H1 (cell line): ENCODE measurements around the gene LAMA4. TPM values are rescaled to one million over a fixed set of nuclear protein-coding genes. Genes with fewer than 3 reads are reported as not detected.

Experiments
- CTCF ChIA-PET: fragments of 300-600 bp; sonication (Branson Sonifier 250); formaldehyde crosslinking; loops from one replicate; lab custom pipeline; 2021; ENCODE audit not compliant: partially characterized antibody; lab: Charles Lee
- POLR2A ChIA-PET: fragments of 300-600 bp; sonication (Branson Sonifier 250); formaldehyde crosslinking; loops from one replicate; lab custom pipeline; 2021; ENCODE audit warnings: inconsistent platforms; ENCODE audit not compliant: partially characterized antibody; lab: Charles Lee
- DNase-seq, 2 experiments: peaks; one replicate each; pipeline versions ENCODE4 v3.0.0 to v3.0.0-alpha.2; 2010 to 2022; ENCODE audit warnings: low spot score in 2 of 2, low read depth in 1 of 2, mixed read lengths in 1 of 2
- FAIRE-seq: peaks from 2 replicates; lab custom pipeline; 2011; peaks lifted over from hg19 to GRCh38; lab: Jason Lieb, UNC
- H2AFZ ChIP-seq: 2 replicates; pipeline ENCODE4 v1.8.1; 2012; ENCODE audit warnings: low read length, inconsistent platforms
- H2AK5ac ChIP-seq: 2 replicates; pipeline ENCODE4 v1.6.1; 2013; ENCODE audit warnings: low read depth, low read length
- H2BK120ac ChIP-seq: replicated peaks from 2 replicates; pipeline ENCODE3; 2013; ENCODE audit warnings: low read depth, low read length, inconsistent platforms
- H2BK12ac ChIP-seq: 2 replicates; pipeline ENCODE4 v1.6.1; 2013; ENCODE audit warnings: low read depth, low read length
- H2BK15ac ChIP-seq: 2 replicates; pipeline ENCODE4 v1.6.1; 2013; ENCODE audit warnings: low read length
- H2BK20ac ChIP-seq: 2 replicates; pipeline ENCODE4 v1.6.1; 2013; ENCODE audit warnings: low read length
- H2BK5ac ChIP-seq: 2 replicates; pipeline ENCODE4 v1.6.1; 2013; ENCODE audit warnings: low read depth, low read length
- H3K14ac ChIP-seq: 2 replicates; pipeline ENCODE4 v1.6.1; 2013; ENCODE audit warnings: inconsistent platforms; ENCODE audit not compliant: insufficient read length
- H3K18ac ChIP-seq: 2 replicates; pipeline ENCODE4 v1.6.1; 2013; ENCODE audit warnings: low read length; ENCODE audit errors: extremely low read depth
- H3K23ac ChIP-seq: 2 replicates; pipeline ENCODE4 v1.6.1; 2013; ENCODE audit warnings: inconsistent platforms; ENCODE audit not compliant: insufficient read length
- H3K23me2 ChIP-seq: 2 replicates; pipeline ENCODE4 v1.6.1; 2013; ENCODE audit warnings: low read depth, low read length
- H3K27ac ChIP-seq: 2 replicates; pipeline ENCODE4 v1.6.1; 2011; ENCODE audit warnings: low read depth, low read length, inconsistent platforms
- H3K27me3 ChIP-seq, 4 experiments: replicated peaks in 1 of 4; 1 replicate in 1 of 4; 2 replicates in 3 of 4; pipeline versions ENCODE4 v1.6.1 to v1.8.1; 2011 to 2013; ENCODE audit warnings: low read length in 3 of 4, mild to moderate bottlenecking in 3 of 4, inconsistent platforms in 2 of 4, mixed read lengths in 2 of 4, moderate library complexity in 1 of 4; ENCODE audit not compliant: control insufficient read depth in 3 of 4, insufficient read depth in 3 of 4; ENCODE audit errors: extremely low read depth in 1 of 4
- H3K36me3 ChIP-seq, 4 experiments: 2 replicates each; pipeline versions ENCODE4 v1.6.1 to v1.8.1; 2011 to 2013; ENCODE audit warnings: mild to moderate bottlenecking in 4 of 4, low read length in 3 of 4, moderate library complexity in 2 of 4, control low read depth in 1 of 4, inconsistent platforms in 1 of 4; ENCODE audit not compliant: insufficient read depth in 4 of 4, control insufficient read depth in 2 of 4
- H3K4ac ChIP-seq: replicated peaks from 2 replicates; pipeline ENCODE3; 2013; ENCODE audit warnings: low read length, low read depth, mixed read lengths, inconsistent platforms; ENCODE audit not compliant: insufficient read length
- H3K4me1 ChIP-seq, 4 experiments: replicated peaks in 1 of 4; 1 replicate in 1 of 4; 2 replicates in 3 of 4; pipeline versions ENCODE4 v1.6.1 to v1.8.1; 2011 to 2013; ENCODE audit warnings: low read length in 3 of 4, inconsistent platforms in 2 of 4, mixed read lengths in 1 of 4; ENCODE audit not compliant: insufficient read depth in 4 of 4, control insufficient read depth in 3 of 4
- H3K4me2 ChIP-seq, 2 experiments: 2 replicates each; pipeline versions ENCODE4 v1.6.1 to v1.8.1; 2011 to 2013; ENCODE audit warnings: low read depth in 2 of 2, low read length in 2 of 2, control low read depth in 1 of 2, inconsistent platforms in 1 of 2, mild to moderate bottlenecking in 1 of 2; ENCODE audit not compliant: insufficient read depth in 1 of 2
- H3K4me3 ChIP-seq, 4 experiments: fragments of 200-600, 300-600 bp in 1 of 4; sonication (generic), shearing (Covaris generic), sonication (Bioruptor Twin) in 1 of 4; 2 replicates each; pipeline versions ENCODE4 v1.5.1 to v1.8.1; 2011 to 2016; ENCODE audit warnings: low read length in 4 of 4, low read depth in 3 of 4, control low read depth in 2 of 4, inconsistent platforms in 2 of 4, mild to moderate bottlenecking in 2 of 4, mixed read lengths in 1 of 4, moderate library complexity in 1 of 4; ENCODE audit not compliant: insufficient read depth in 2 of 4; ENCODE audit errors: extremely low read depth in 1 of 4
- H3K56ac ChIP-seq: replicated peaks from 2 replicates; pipeline ENCODE3; 2013; ENCODE audit warnings: low read depth, mild to moderate bottlenecking, mixed read lengths, low read length, inconsistent platforms; ENCODE audit not compliant: insufficient read length
- H3K79me1 ChIP-seq: 2 replicates; pipeline ENCODE4 v1.6.1; 2013; ENCODE audit warnings: low read depth, low read length, control low read depth
- H3K79me2 ChIP-seq, 2 experiments: 2 replicates each; pipeline versions ENCODE4 v1.6.1 to v1.8.1; 2012 to 2013; ENCODE audit warnings: low read length in 2 of 2, mild to moderate bottlenecking in 2 of 2, inconsistent platforms in 1 of 2; ENCODE audit not compliant: insufficient read depth in 2 of 2, control insufficient read depth in 1 of 2
- H3K9ac ChIP-seq, 4 experiments: replicated peaks in 1 of 4; 1 replicate in 1 of 4; 2 replicates in 3 of 4; pipeline versions ENCODE4 v1.6.1 to v1.8.1; 2011 to 2013; ENCODE audit warnings: low read depth in 3 of 4, low read length in 3 of 4, control low read depth in 2 of 4, mild to moderate bottlenecking in 2 of 4, moderate library complexity in 2 of 4, inconsistent platforms in 1 of 4; ENCODE audit errors: extremely low read depth in 1 of 4
- H3K9me3 ChIP-seq, 2 experiments: 2 replicates each; pipeline versions ENCODE4 v1.6.1 to v1.8.1; 2012 to 2013; ENCODE audit warnings: mild to moderate bottlenecking in 2 of 2, moderate library complexity in 2 of 2, control low read depth in 1 of 2, inconsistent platforms in 1 of 2, low read depth in 1 of 2, low read length in 1 of 2, mixed read lengths in 1 of 2; ENCODE audit not compliant: insufficient read depth in 2 of 2
- H4K20me1 ChIP-seq, 2 experiments: replicated peaks in 1 of 2; 2 replicates each; pipeline versions ENCODE3 to v1.8.1; 2011 to 2013; ENCODE audit warnings: inconsistent platforms in 2 of 2, low read length in 2 of 2, mild to moderate bottlenecking in 1 of 2; ENCODE audit not compliant: insufficient read depth in 2 of 2, control insufficient read depth in 1 of 2
- H4K5ac ChIP-seq: 2 replicates; pipeline ENCODE4 v1.6.1; 2013; ENCODE audit warnings: low read length, low read depth, mixed read lengths, inconsistent platforms; ENCODE audit not compliant: insufficient read length
- H4K8ac ChIP-seq: 2 replicates; pipeline ENCODE4 v1.8.0; 2013; ENCODE audit warnings: mild to moderate bottlenecking, moderate library complexity, low read length, inconsistent platforms; ENCODE audit not compliant: insufficient read depth; ENCODE audit errors: extremely low read depth
- H4K91ac ChIP-seq: replicated peaks from 2 replicates; pipeline ENCODE3; 2013; ENCODE audit warnings: low read length, mixed read lengths, inconsistent platforms; ENCODE audit not compliant: insufficient read length
- CBX8 ChIP-seq: fragments of 300-800, 300-1000 bp; sonication (generic); IDR thresholded peaks from 2 replicates; pipeline ENCODE4 v1.7.1; 2016; ENCODE audit warnings: low read depth, low read length, borderline replicate concordance
- CHD1 ChIP-seq: IDR thresholded peaks from 2 replicates; pipeline ENCODE4 v1.6.1; 2012; ENCODE audit warnings: low read depth, low read length, improper control_type of control experiment
- FOSL1 ChIP-seq: IDR thresholded peaks from 2 replicates; pipeline ENCODE4 v1.6.1; 2011; ENCODE audit warnings: mild to moderate bottlenecking, low read depth, low read length, moderate library complexity; ENCODE audit not compliant: insufficient read depth
- GABPA ChIP-seq: IDR thresholded peaks from 2 replicates; pipeline ENCODE4 v1.6.1; 2011; ENCODE audit warnings: mild to moderate bottlenecking, low read length, moderate library complexity, borderline replicate concordance; ENCODE audit not compliant: insufficient read depth
- GTF2F1 ChIP-seq: IDR thresholded peaks from 2 replicates; pipeline ENCODE4 v1.6.1; 2012; ENCODE audit warnings: low read depth, low read length, improper control_type of control experiment, borderline replicate concordance
- NANOG ChIP-seq: IDR thresholded peaks from 2 replicates; pipeline ENCODE4 v1.6.1; 2011; ENCODE audit warnings: low read length, low read depth, mild to moderate bottlenecking, inconsistent platforms; ENCODE audit not compliant: insufficient read depth, poor library complexity, severe bottlenecking
- POLR2AphosphoS5 ChIP-seq: IDR thresholded peaks from 2 replicates; pipeline ENCODE4 v1.6.1; 2011; ENCODE audit warnings: low read depth, low read length
- RBBP5 ChIP-seq: IDR thresholded peaks from 2 replicates; pipeline ENCODE4 v1.7.1; 2012; ENCODE audit warnings: low read depth, mild to moderate bottlenecking, inconsistent platforms, low read length, moderate library complexity, borderline replicate concordance
- RNF2 ChIP-seq: fragments of 200-900, 300-1000 bp; sonication (generic); IDR thresholded peaks from 2 replicates; pipeline ENCODE4 v1.7.1; 2016; ENCODE audit warnings: borderline replicate concordance, low read depth, mild to moderate bottlenecking, antibody characterized with exemption, low read length; ENCODE audit not compliant: poor library complexity, severe bottlenecking; ENCODE audit errors: missing control alignments
- SIRT6 ChIP-seq: IDR thresholded peaks from one replicate; pipeline ENCODE4 v1.7.1; 2012; ENCODE audit warnings: low read length, inconsistent platforms
- SIX5 ChIP-seq: IDR thresholded peaks from 2 replicates; pipeline ENCODE4 v1.6.1; 2011; ENCODE audit warnings: mild to moderate bottlenecking, low read depth, low read length
- WGBS, 2 experiments: shearing (Covaris generic) in 1 of 2; methylation state at CpG; one replicate each; pipeline versions ENCODE4 v1.1.6 to v1.1.7; 2013 to 2015; ENCODE audit warnings: low lambda C conversion rate in 2 of 2, mixed read lengths in 2 of 2, inconsistent platforms in 1 of 2, low coverage in 1 of 2, missing lambda C conversion rate in 1 of 2; ENCODE audit not compliant: insufficient replicate concordance in 2 of 2, insufficient coverage in 1 of 2, insufficient read length in 1 of 2; ENCODE audit errors: extremely low coverage in 1 of 2, missing lambda C conversion rate in 1 of 2; 5-methylcytosine and 5-hydroxymethylcytosine counted together
- polyA plus RNA-seq, 7 experiments: library from polyadenylated mRNA; depleted of rRNA in 3 of 7; stranded (reverse) in 5 of 7; unstranded in 2 of 7; fragments of >200 nt in 5 of 7; fragments of 200-250 nt in 2 of 7; gene quantifications; 1 replicate in 5 of 7; 2 replicates in 1 of 7; 4 replicates in 1 of 7; pipeline versions ENCODE4 v1.2.1 to v1.2.3, GENCODE V29; 2011 to 2013; ENCODE audit warnings: missing spikeins in 2 of 7, mixed read lengths in 2 of 7
- total RNA-seq: library from RNA; stranded (reverse); fragmentation: NEBNext Ultra II Directional; extraction: Animal tissue kit (Norgen Biotek cat#: 25700); gene quantifications from 2 replicates; pipeline ENCODE4 v1.2.1, GENCODE V29; 2021
- TF ChIP-seq, protein P1 (sequence below): IDR thresholded peaks from 2 replicates; pipeline ENCODE4 v1.6.1; 2011; ENCODE audit warnings: low read depth, mild to moderate bottlenecking, low read length; ENCODE audit not compliant: insufficient read depth

Gene LAMA4
- total and polyA plus RNA-seq, 2 of the 8 experiments (the other 6 are each of a cell fraction or from before 2014, with no cell fraction given) = 0.95 to 1.5 TPM

DNA sequence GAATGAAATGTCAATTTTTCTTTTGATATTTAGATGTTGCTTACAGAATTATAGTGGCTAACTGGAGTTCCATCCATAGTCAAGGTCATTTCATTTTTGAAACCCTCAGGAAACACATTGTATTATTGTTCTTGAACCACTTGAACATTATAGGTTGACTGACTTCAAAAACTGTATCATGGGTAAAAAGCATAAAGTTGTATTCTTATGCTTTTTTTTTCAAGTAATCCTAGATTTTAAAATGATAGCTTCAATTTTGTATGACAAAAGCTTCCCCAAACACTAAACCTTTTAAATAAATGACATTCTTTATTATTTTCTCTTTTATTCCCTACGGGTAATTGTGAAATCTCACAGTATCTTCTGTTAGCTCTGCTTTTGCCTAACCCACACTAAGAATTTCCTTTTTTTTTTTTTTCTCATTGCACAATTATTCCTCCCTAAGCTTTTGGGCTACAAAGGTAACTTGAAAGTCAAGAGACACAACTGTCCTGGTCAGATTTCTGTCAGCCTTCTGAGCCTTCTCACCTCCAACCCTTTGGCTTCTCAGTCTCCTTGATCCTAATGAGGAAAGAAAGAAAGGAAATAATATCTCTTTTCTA lies 36.9 kb upstream of the LAMA4 start:
- H2BK15ac ChIP-seq = no peak overlapping the region
- no peak overlapping the region for H3K4ac ChIP-seq
- no peak overlapping the region for H3K56ac ChIP-seq
- no peaks in the 10 kb centered on the region for H3K9me3 ChIP-seq
- H3K23me2 ChIP-seq = no peaks in the 10 kb centered on the region
- DNase-seq = no peak
- H4K5ac ChIP-seq = no peak overlapping the region
- no peaks in the 10 kb centered on the region for H4K20me1 ChIP-seq
- H2AK5ac ChIP-seq = no peak overlapping the region
- ChIA-PET POLR2A (no interaction called here), CTCF (interaction anchor here (0.8 to 6.7 kb wide), 4 partner anchors 15 to 114 kb away, joined by 3 to 57 read pairs (median 4); no protein-coding TSS in a partner anchor)
- no peak overlapping the region for H2BK12ac ChIP-seq
- H2BK20ac ChIP-seq = no peak overlapping the region
- no peak overlapping the region for H3K9ac ChIP-seq
- H3K4me3 ChIP-seq = no peak overlapping the region
- H3K4me2 ChIP-seq = no peak overlapping the region
- no peaks in the 10 kb centered on the region for H3K36me3 ChIP-seq
- no peak overlapping the region for H2BK120ac ChIP-seq
- H3K18ac ChIP-seq = no peak overlapping the region
- no peak overlapping the region for H2AFZ ChIP-seq
- no peak overlapping the region for H3K23ac ChIP-seq
- FAIRE-seq = no peak
- H2BK5ac ChIP-seq = no peak overlapping the region
- no peak overlapping the region for H3K27ac ChIP-seq
- no peaks in the 10 kb centered on the region for H3K79me2 ChIP-seq
- WGBS, 2 experiments = 100% methylated on average over 1 of the region's 1 CpG; no CpG with 5 or more reads in 1 of the 2 experiments
- no peak overlapping the region for H4K8ac ChIP-seq
- no peaks in the 10 kb centered on the region for H3K4me1 ChIP-seq
- H3K14ac ChIP-seq = no peak overlapping the region
- no peaks in the 10 kb centered on the region for H3K27me3 ChIP-seq
- no peaks in the 10 kb centered on the region for H3K79me1 ChIP-seq
- no peak overlapping the region for H4K91ac ChIP-seq
- no peak for TF ChIP-seq GTF2F1
- no peak for TF ChIP-seq POLR2AphosphoS5
- no peak for TF ChIP-seq SIRT6
- TF ChIP-seq RNF2 = no peak
- TF ChIP-seq, protein P1, sequence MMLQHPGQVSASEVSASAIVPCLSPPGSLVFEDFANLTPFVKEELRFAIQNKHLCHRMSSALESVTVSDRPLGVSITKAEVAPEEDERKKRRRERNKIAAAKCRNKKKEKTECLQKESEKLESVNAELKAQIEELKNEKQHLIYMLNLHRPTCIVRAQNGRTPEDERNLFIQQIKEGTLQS = no peak
- no peak for TF ChIP-seq GABPA
- no peak for TF ChIP-seq CHD1
- no peak for TF ChIP-seq RBBP5
- no peak for TF ChIP-seq NANOG
- no peak for TF ChIP-seq SIX5
- TF ChIP-seq FOSL1 = no peak
- no peak for TF ChIP-seq CBX8
